HEK293T (cell line): ENCODE results near the gene NPBWR2.
"Not testable (repeated sequence)": the region's sequence is repeated elsewhere in the genome, so short reads cannot be mapped to it uniquely, and the experiment has no call there.

Experiments
- CTCF ChIA-PET: fragments of 350-600 bp; formaldehyde crosslinking; extraction: SDS; loops from one replicate; lab custom pipeline; 2021; ENCODE audit warnings: antibody characterized with exemption, inconsistent platforms; lab: Yijun Ruan, JAX
- POLR2A ChIA-PET: fragments of 350-600 bp; formaldehyde crosslinking; extraction: SDS; loops from one replicate; lab custom pipeline; 2020; ENCODE audit warnings: antibody characterized with exemption, inconsistent platforms; lab: Yijun Ruan, JAX
- DNase-seq: peaks from one replicate; pipeline ENCODE4 v3.0.0; 2012; ENCODE audit warnings: mixed read lengths; ENCODE audit errors: extremely low spot score
- ARNT ChIP-seq: fragments of 450-650 bp; IDR thresholded peaks from 2 replicates; pipeline ENCODE4 v1.6.1; 2017; ENCODE audit warnings: mild to moderate bottlenecking
- BHLHE40 ChIP-seq: fragments of 450-650 bp; IDR thresholded peaks from 2 replicates; pipeline ENCODE4 v1.6.1; 2016; ENCODE audit warnings: mild to moderate bottlenecking, moderate library complexity, borderline replicate concordance
- CTBP1 ChIP-seq: fragments of 450-650 bp; IDR thresholded peaks from 2 replicates; pipeline ENCODE4 v1.6.1; 2016; ENCODE audit warnings: borderline replicate concordance
- ELF4 ChIP-seq: fragments of 450-650 bp; IDR thresholded peaks from 2 replicates; pipeline ENCODE4 v1.6.1; 2017; ENCODE audit warnings: antibody characterized with exemption
- FOXA1 ChIP-seq: fragments of 450-650 bp; IDR thresholded peaks from 2 replicates; pipeline ENCODE4 v1.6.1; 2016; ENCODE audit warnings: mild to moderate bottlenecking
- FOXK2 ChIP-seq: fragments of 450-650 bp; IDR thresholded peaks from 2 replicates; pipeline ENCODE4 v1.6.1; 2016; ENCODE audit warnings: mild to moderate bottlenecking
- FOXM1 ChIP-seq: fragments of 450-650 bp; IDR thresholded peaks from 2 replicates; pipeline ENCODE4 v1.6.1; 2017; ENCODE audit warnings: mild to moderate bottlenecking, borderline replicate concordance
- HDGF ChIP-seq: fragments of 450-650 bp; IDR thresholded peaks from 2 replicates; pipeline ENCODE4 v1.6.1; 2017; ENCODE audit warnings: antibody characterized with exemption, borderline replicate concordance
- L3MBTL2 ChIP-seq: fragments of 450-650 bp; conservative IDR thresholded peaks from 2 replicates; pipeline ENCODE4 v1.6.1; 2016; ENCODE audit warnings: mild to moderate bottlenecking
- LEF1 ChIP-seq: fragments of 450-650 bp; IDR thresholded peaks from 2 replicates; pipeline ENCODE4 v1.6.1; 2017; ENCODE audit warnings: mild to moderate bottlenecking, borderline replicate concordance
- NFRKB ChIP-seq: fragments of 450-650 bp; IDR thresholded peaks from 2 replicates; pipeline ENCODE4 v1.6.1; 2016; ENCODE audit warnings: mild to moderate bottlenecking, moderate library complexity
- PKNOX1 ChIP-seq: fragments of 450-650 bp; IDR thresholded peaks from 2 replicates; pipeline ENCODE4 v1.6.1; 2016
- SP1 ChIP-seq: fragments of 450-650 bp; IDR thresholded peaks from 2 replicates; pipeline ENCODE4 v1.6.1; 2017
- SUZ12 ChIP-seq: fragments of 450-650 bp; IDR thresholded peaks from 2 replicates; pipeline ENCODE4 v1.6.1; 2016; ENCODE audit warnings: mild to moderate bottlenecking
- TARDBP ChIP-seq: fragments of 450-650 bp; IDR thresholded peaks from 2 replicates; pipeline ENCODE4 v1.6.1; 2016
- ZNF384 ChIP-seq: fragments of 450-650 bp; IDR thresholded peaks from 2 replicates; pipeline ENCODE4 v1.6.1; 2016

The NPBWR2 gene

GRCh38 chr20:64119301-64119680 lies 11.9 kb upstream of the NPBWR2 start:
- POLR2A ChIA-PET = interaction anchor here (2.1 kb wide), 1 partner anchor 56 kb away, joined by 7 read pairs; the partner anchor contains the start of gene TCEA2
- TF ChIP-seq L3MBTL2 (no peak), FOXA1 (no peak), FOXK2 (no peak), HDGF (no peak), ARNT (no peak), PKNOX1 (no peak), SP1 (no peak), BHLHE40 (no peak), SUZ12 (no peak)
- CTCF ChIA-PET = interaction anchor here (1.2 to 2.6 kb wide), 2 partner anchors 17 to 35 kb away, joined by 3 to 12 read pairs; partner anchors contain the start of gene LKAAEAR1
- no peak for DNase-seq

GRCh38 chr20:64117432-64117777 lies 10.0 kb upstream of the NPBWR2 start:
- POLR2A ChIA-PET, DNase-seq, CTCF ChIA-PET: not testable (repeated sequence)

GRCh38 chr20:64116541-64117431 lies 9.4 kb upstream of the NPBWR2 start:
- ChIA-PET CTCF (interaction anchor here (0.6 kb wide), 1 partner anchor 33 kb away, joined by 3 read pairs; no protein-coding TSS in a partner anchor), POLR2A (no interaction called here)
- TF ChIP-seq LEF1 (no peak), BHLHE40 (no peak), SP1 (no peak), TARDBP (no peak), SUZ12 (no peak), PKNOX1 (no peak), CTBP1 (no peak), ZNF384 (no peak), FOXK2 (no peak), FOXA1 (no peak), HDGF (no peak)
- no peak for DNase-seq

- POLR2A ChIA-PET = no interaction called here
- DNase-seq = no peak
- CTCF ChIA-PET = interaction anchor here (0.6 to 1.4 kb wide), 2 partner anchors 32 to 33 kb away, joined by 3 to 4 read pairs; no protein-coding TSS in a partner anchor
- TF ChIP-seq NFRKB (no peak), TARDBP (no peak), ELF4 (no peak), FOXA1 (no peak), BHLHE40 (no peak), CTBP1 (no peak), HDGF (no peak), FOXK2 (no peak), L3MBTL2 (no peak), LEF1 (no peak), FOXM1 (no peak), ZNF384 (no peak), SP1 (no peak), PKNOX1 (no peak), ARNT (no peak)
Measured at GRCh38 chr20:64116016-64116415, 8.7 kb upstream of the NPBWR2 start.

GRCh38 chr20:64115171-64115911 lies 8.0 kb upstream of the NPBWR2 start:
- ChIA-PET POLR2A (no interaction called here), CTCF (interaction anchor here (1.4 kb wide), 1 partner anchor 32 kb away, joined by 4 read pairs; no protein-coding TSS in a partner anchor)
- TF ChIP-seq ELF4 (no peak), LEF1 (no peak), FOXM1 (no peak), SUZ12 (no peak), PKNOX1 (no peak), NFRKB (no peak)
- DNase-seq = no peak
